HG02763 (cell line): ENCODE data around the gene ING4.

Experiments used
- ATAC-seq: cut with Tn5 transposase; IDR thresholded peaks from one replicate; pipeline ENCODE4 v1.9.1; 2021; ENCODE audit warnings: mild to moderate bottlenecking, moderate library complexity; ENCODE audit not compliant: unreplicated experiment

The ING4 gene

GRCh38 chr12:6688999-6689882 lies 26.3 kb upstream of the ING4 start, which contains the start of gene ZNF384:
Gene ZNF384 (minus strand): TSS chr12:6689375. CDS start chr12:6679520, 9,855 bp downstream.
- ATAC-seq = peak; percentile 81

- ATAC-seq = no peak
Measured at GRCh38 chr12:6688543-6688998, 25.7 kb upstream of the ING4 start.

GRCh38 chr12:6685814-6686213 lies 22.9 kb upstream of the ING4 start:
- ATAC-seq = no peak

GRCh38 chr12:6684609-6685008 lies 21.7 kb upstream of the ING4 start:
- no peak for ATAC-seq

- ATAC-seq = no peak
Measured at GRCh38 chr12:6676962-6677361, 14.0 kb upstream of the ING4 start.

GRCh38 chr12:6672143-6672542 lies 9.2 kb upstream of the ING4 start:
- no peak for ATAC-seq

- ATAC-seq = no peak
Measured at GRCh38 chr12:6667559-6668210, 4.8 kb upstream of the ING4 start.

GRCh38 chr12:6666211-6666610 lies 3.3 kb upstream of the ING4 start:
- no peak for ATAC-seq

- no peak for ATAC-seq
Measured at GRCh38 chr12:6664902-6665301, 2.0 kb upstream of the ING4 start.

- ATAC-seq = peak; percentile 8
Measured at GRCh38 chr12:6662602-6662905, 365 bp downstream of the ING4 start.

GRCh38 chr12:6653987-6654386 lies 8.9 kb downstream of the ING4 start:
- no peak for ATAC-seq

GRCh38 chr12:6653342-6653741 lies 9.6 kb downstream of the ING4 start:
- no peak for ATAC-seq

- ATAC-seq = no peak
Measured at GRCh38 chr12:6652391-6652790, 10.5 kb downstream of the ING4 start.

- ATAC-seq = no peak
Measured at GRCh38 chr12:6650832-6651231, 12.1 kb downstream of the ING4 start.

GRCh38 chr12:6647083-6647604 lies 15.8 kb downstream of the ING4 start, which contains the start of gene ACRBP:
Gene ACRBP (minus strand): TSS chr12:6647432. CDS start chr12:6647366, 66 bp downstream.
- ATAC-seq = no peak

GRCh38 chr12:6646276-6647082 lies 16.4 kb downstream of the ING4 start:
- ATAC-seq = no peak

- no peak for ATAC-seq
Measured at GRCh38 chr12:6644903-6645302, 18.0 kb downstream of the ING4 start.

GRCh38 chr12:6644257-6644596 lies 18.7 kb downstream of the ING4 start:
- ATAC-seq = no peak

- no peak for ATAC-seq
Measured at GRCh38 chr12:6643569-6644256, 19.2 kb downstream of the ING4 start.

GRCh38 chr12:6641131-6641530 lies 21.8 kb downstream of the ING4 start:
- ATAC-seq = no peak

- no peak for ATAC-seq
Measured at GRCh38 chr12:6640497-6640896, 22.4 kb downstream of the ING4 start.
